NCI-H345 (cell line): ENCODE measurements around the gene MRPL22.
"Not testable (repeated sequence)": the region's sequence is repeated elsewhere in the genome, so short reads cannot be mapped to it uniquely, and the experiment has no call there.

Experiments
- DNase-seq: peaks from one replicate; lab custom pipeline; 2025; lab: John Stamatoyannopoulos, UW

Gene MRPL22

GRCh38 chr5:154995679-154996078 is 54.8 kb downstream of the MRPL22 start:
- no peak for DNase-seq

GRCh38 chr5:154997746-154998145 is 56.9 kb downstream of the MRPL22 start:
- no peak for DNase-seq

GRCh38 chr5:154999865-155000264 is 59.0 kb downstream of the MRPL22 start:
- no peak for DNase-seq

- no peak for DNase-seq
Measured at GRCh38 chr5:155001523-155001922, 60.6 kb downstream of the MRPL22 start.

- not testable (repeated sequence) for DNase-seq
Measured at GRCh38 chr5:155002722-155003121, 61.8 kb downstream of the MRPL22 start.

GRCh38 chr5:155004138-155004744 is 63.4 kb downstream of the MRPL22 start:
- no peak for DNase-seq

GRCh38 chr5:155006265-155006664 is 65.4 kb downstream of the MRPL22 start:
- not testable (repeated sequence) for DNase-seq

- no peak for DNase-seq
Measured at GRCh38 chr5:155008669-155009068, 67.8 kb downstream of the MRPL22 start.

- DNase-seq: no peak
Measured at GRCh38 chr5:155010881-155011280, 70.0 kb downstream of the MRPL22 start.

- no peak for DNase-seq
Measured at GRCh38 chr5:155013526-155013925, 72.7 kb downstream of the MRPL22 start, which contains the start of gene KIF4B. Gene KIF4B, plus strand, starts transcription at chr5:155013755. Its CDS starts 105 bp downstream, at chr5:155013860.

- DNase-seq: no peak
Measured at GRCh38 chr5:155015239-155015638, 74.4 kb downstream of the MRPL22 start.

GRCh38 chr5:155017610-155018009 is 76.7 kb downstream of the MRPL22 start:
- no peak for DNase-seq
